Endothelial cell of umbilical vein (primary cell): ENCODE measurements around the gene TUT1. TPM values are rescaled to one million over a fixed set of nuclear protein-coding genes. Genes with fewer than 3 reads are reported as not detected.

Experiments
- BruUV-seq: library from RNA; stranded (reverse); fragments of 400-500 nt; replicated peaks from 2 replicates; lab custom pipeline; 2021; lab: Mats Ljungman, UMichigan
- CTCF ChIA-PET: fragments of 300-600, 350-600 bp; sonication (Branson Sonifier 250); formaldehyde crosslinking; loops from one replicate; lab custom pipeline; 2021; ENCODE audit warnings: antibody characterized with exemption, inconsistent platforms; lab: Charles Lee
- POLR2A ChIA-PET: fragments of 300-600, 350-600 bp; sonication (Branson Sonifier 250); formaldehyde crosslinking; loops from one replicate; lab custom pipeline; 2021; ENCODE audit warnings: antibody characterized with exemption, inconsistent platforms; lab: Charles Lee
- DNase-seq: peaks from one replicate; pipeline ENCODE4 v3.0.0-alpha.2; 2011; ENCODE audit warnings: low read depth, low spot score
- FAIRE-seq: peaks from 2 replicates; lab custom pipeline; 2011; peaks lifted over from hg19 to GRCh38; lab: Jason Lieb, UNC
- H2AFZ ChIP-seq: 2 replicates; pipeline ENCODE4 v1.6.0; 2012; ENCODE audit warnings: low read depth, low read length, control low read depth, inconsistent platforms
- H3K27ac ChIP-seq: 2 replicates; pipeline ENCODE4 v1.5.1; 2011; ENCODE audit warnings: low read depth, mild to moderate bottlenecking, control low read depth, low read length, moderate library complexity; ENCODE audit not compliant: insufficient read depth
- H3K27me3 ChIP-seq, 2 experiments: 2 replicates each; pipeline versions ENCODE4 v1.6.0 to v1.6.1; 2011; ENCODE audit warnings: low read length in 2 of 2, mixed read lengths in 1 of 2; ENCODE audit not compliant: control insufficient read depth in 2 of 2, insufficient read depth in 2 of 2
- H3K36me3 ChIP-seq, 2 experiments: 2 replicates in 1 of 2; 3 replicates in 1 of 2; pipeline ENCODE4 v1.5.1; 2011; ENCODE audit warnings: low read length in 2 of 2, mild to moderate bottlenecking in 1 of 2, moderate library complexity in 1 of 2; ENCODE audit not compliant: control insufficient read depth in 2 of 2, insufficient read depth in 2 of 2; ENCODE audit errors: extremely low read depth in 1 of 2
- H3K4me1 ChIP-seq: 3 replicates; pipeline ENCODE4 v1.5.1; 2011; ENCODE audit warnings: mild to moderate bottlenecking, low read length; ENCODE audit not compliant: control insufficient read depth, insufficient read depth; ENCODE audit errors: extremely low read depth
- H3K4me2 ChIP-seq: 2 replicates; pipeline ENCODE4 v1.6.1; 2011; ENCODE audit warnings: low read length, control low read depth, mixed read lengths; ENCODE audit not compliant: insufficient read depth
- H3K4me3 ChIP-seq, 3 experiments: fragments of 200-600 bp in 1 of 3; sonication (generic), shearing (Covaris generic) in 1 of 3; replicated peaks in 1 of 3; 2 replicates each; pipeline ENCODE4 v1.5.1; 2011 to 2016; ENCODE audit warnings: control low read depth in 3 of 3, low read length in 3 of 3, mild to moderate bottlenecking in 2 of 3, inconsistent platforms in 1 of 3, low read depth in 1 of 3, moderate library complexity in 1 of 3; ENCODE audit not compliant: insufficient read depth in 1 of 3
- H3K79me2 ChIP-seq: 2 replicates; pipeline ENCODE4 v1.6.0; 2012; ENCODE audit warnings: low read length, inconsistent platforms; ENCODE audit not compliant: control insufficient read depth, insufficient read depth
- H3K9ac ChIP-seq: replicated peaks from 2 replicates; pipeline ENCODE3; 2011; ENCODE audit warnings: low read length, control low read depth; ENCODE audit not compliant: insufficient read depth; ENCODE audit errors: extremely low read depth
- H3K9me1 ChIP-seq: replicated peaks from 3 replicates; pipeline ENCODE4 v1.6.0; 2011; ENCODE audit warnings: mild to moderate bottlenecking, low read length; ENCODE audit not compliant: control insufficient read depth, insufficient read depth; ENCODE audit errors: extremely low read depth
- H3K9me3 ChIP-seq: replicated peaks from 2 replicates; pipeline ENCODE4 v1.5.1; 2012; ENCODE audit warnings: low read length, inconsistent platforms; ENCODE audit not compliant: control insufficient read depth, insufficient read depth
- H4K20me1 ChIP-seq: replicated peaks from 2 replicates; pipeline ENCODE3; 2011; ENCODE audit warnings: mild to moderate bottlenecking, low read length; ENCODE audit not compliant: control insufficient read depth, insufficient read depth; ENCODE audit errors: extremely low read depth
- EZH2 ChIP-seq: IDR thresholded peaks from 2 replicates; pipeline ENCODE4 v1.6.1; 2012; ENCODE audit warnings: borderline replicate concordance, low read depth, mild to moderate bottlenecking, moderate library complexity, low read length, inconsistent platforms; ENCODE audit not compliant: severe bottlenecking
- MAX ChIP-seq: IDR thresholded peaks from 2 replicates; pipeline ENCODE4 v1.6.1; 2011; ENCODE audit not compliant: insufficient read depth, insufficient read length
- POLR2AphosphoS5 ChIP-seq: IDR thresholded peaks from 2 replicates; pipeline ENCODE4 v1.6.1; 2012; ENCODE audit warnings: low read depth, mild to moderate bottlenecking, control low read depth, low read length, moderate library complexity; ENCODE audit not compliant: insufficient read depth
- dilution Hi-C: fragments of 300-500 bp; cut with MboI; formaldehyde crosslinking; loops from one replicate; pipeline ENCODE4 v1.15.0; 2019; ENCODE audit warnings: low sequenced_read_pairs; ENCODE audit not compliant: extremely low pct_ligation_motif_present
- intact Hi-C: fragments of 100-400 bp; cut with micrococcal nuclease; formaldehyde crosslinking; loops from one replicate; pipeline ENCODE4 v1.10.0; 2022
- polyA plus RNA-seq, 4 experiments: library from polyadenylated mRNA; depleted of rRNA in 3 of 4; stranded (reverse) in 3 of 4; unstranded in 1 of 4; fragments of >200 nt; gene quantifications; 2 replicates each; pipeline versions ENCODE4 v1.2.1 to v1.2.3, GENCODE V29; 2011 to 2012; ENCODE audit warnings: missing spikeins in 1 of 4
- total RNA-seq: library from RNA; stranded (reverse); gene quantifications from 2 replicates; pipeline ENCODE4 v1.2.3, GENCODE V29; 2021

The TUT1 gene
- total and polyA plus RNA-seq, 2 donors (not counting 3 experiments of a cell fraction or from before 2014, with no cell fraction given), result 12.7 to 16.9 TPM

- ChIA-PET CTCF (interaction anchor here (0.8 to 15.7 kb wide), 9 partner anchors 11 to 163 kb away, joined by 3 to 376 read pairs (median 3); partner anchors contain the start of genes AHNAK and B3GAT3), POLR2A (interaction anchor here (1.3 to 3.8 kb wide), 3 partner anchors 17 to 162 kb away, joined by 4 to 13 read pairs (median 5); partner anchors contain the start of genes C11orf98, CSKMT and EEF1G)
- Histone ChIP-seq H3K27me3 (no peaks in the 10 kb centered on the region), H3K27ac (peak overlapping the region; percentile 56), H3K4me1 (peaks cover 68% of the 10 kb centered on the region), H3K9ac (no peak overlapping the region), H3K79me2 (peaks cover 16% of the 10 kb centered on the region), H3K4me3 (no peak overlapping the region), H3K36me3 (peaks cover 15% of the 10 kb centered on the region in 2 experiments), H3K4me2 (peak overlapping the region; percentile 2), H3K9me3 (no peaks in the 10 kb centered on the region), H2AFZ (no peak overlapping the region), H3K9me1 (no peaks in the 10 kb centered on the region), H4K20me1 (no peaks in the 10 kb centered on the region)
- TF ChIP-seq MAX (no peak), POLR2AphosphoS5 (no peak), EZH2 (no peak)
- BruUV-seq, result no TSS peak
- dilution Hi-C loops (no loop called here), intact Hi-C loops (loop anchor here (1.0 kb wide), 1 partner anchor 11 kb away; the partner anchor contains the start of gene AHNAK)
- FAIRE-seq (peak; percentile 67), DNase-seq (no peak)
Observed at GRCh38 chr11:62556875-62557631, 34.3 kb downstream of the TUT1 start.
